ENCODE data around the gene RNF38.
"Not testable (repeated sequence)": the region's sequence is repeated elsewhere in the genome, so short reads cannot be mapped to it uniquely, and the experiment has no call there.

DNA sequence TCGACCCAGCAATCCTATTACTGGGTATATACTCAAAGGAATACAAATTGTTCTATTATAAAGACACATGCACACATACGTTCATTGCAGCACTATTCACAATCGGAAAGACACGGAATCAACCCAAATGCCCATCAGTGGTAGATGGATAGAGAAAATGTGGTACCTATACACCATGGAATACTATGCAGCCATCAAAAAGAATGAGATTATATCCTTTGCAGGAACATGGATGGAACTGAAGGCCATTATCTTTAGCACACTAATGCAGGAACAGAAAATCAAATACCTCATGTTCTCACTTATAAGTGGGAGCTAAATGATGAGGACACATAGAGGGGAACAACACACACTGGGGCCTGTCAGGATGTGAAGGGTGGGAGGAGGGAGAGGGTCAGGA, 78.2 kb downstream of the RNF38 start:
- TF ChIP-seq, protein P1, sequence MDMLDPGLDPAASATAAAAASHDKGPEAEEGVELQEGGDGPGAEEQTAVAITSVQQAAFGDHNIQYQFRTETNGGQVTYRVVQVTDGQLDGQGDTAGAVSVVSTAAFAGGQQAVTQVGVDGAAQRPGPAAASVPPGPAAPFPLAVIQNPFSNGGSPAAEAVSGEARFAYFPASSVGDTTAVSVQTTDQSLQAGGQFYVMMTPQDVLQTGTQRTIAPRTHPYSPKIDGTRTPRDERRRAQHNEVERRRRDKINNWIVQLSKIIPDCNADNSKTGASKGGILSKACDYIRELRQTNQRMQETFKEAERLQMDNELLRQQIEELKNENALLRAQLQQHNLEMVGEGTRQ (CRISPR knock-in tag; IDR thresholded peaks at IDR 0.05), result not testable (repeated sequence)
- not testable (repeated sequence) for TF ChIP-seq FOXM1 (IDR thresholded peaks at IDR 0.05; ENCODE audit: low read depth); FOXM1 (CRISPR knock-in tag; IDR thresholded peaks at IDR 0.05; ENCODE audit: low read depth); NR2C2 (CRISPR knock-in tag; IDR thresholded peaks at IDR 0.05); NR2C2 (tag; IDR thresholded peaks at IDR 0.05); POLR2A (conservative IDR thresholded peaks at IDR 0.05); TEAD2 (tag; IDR thresholded peaks at IDR 0.05); EZH2 (IDR thresholded peaks at IDR 0.05; ENCODE audit: borderline replicate concordance, low read depth, low read length)

Measured in K562 (cell line).